Natural killer cell (primary cell): Measurements from ENCODE around the gene KCTD11. TPM values are rescaled to one million over a fixed set of nuclear protein-coding genes. Genes with fewer than 3 reads are reported as not detected.

Experiments
- ATAC-seq, 3 donors: fragments of 150-1000 bp in 2 of 3; fragments of 200-7000 bp in 1 of 3; cut with Tn5 transposase; 1 replicate in 1 of 3; 2 replicates in 2 of 3; pipeline ENCODE4 v1.10.0; 2021; ENCODE audit warnings: mild to moderate bottlenecking in 2 of 3, moderate library complexity in 2 of 3
- DNase-seq, 2 donors: peaks; one replicate each; pipeline versions ENCODE4 v3.0.0 to v3.0.0-alpha.2; 2013 to 2021; ENCODE audit warnings: mixed read lengths in 1 of 2
- H3K27ac ChIP-seq: one replicate; pipeline ENCODE4 v1.5.1; 2013; ENCODE audit warnings: mild to moderate bottlenecking, low read length
- H3K27me3 ChIP-seq: one replicate; pipeline ENCODE4 v1.6.1; 2013; ENCODE audit warnings: low read length; ENCODE audit not compliant: control insufficient read depth, insufficient read depth
- H3K36me3 ChIP-seq: one replicate; pipeline ENCODE4 v1.6.1; 2013; ENCODE audit warnings: low read length; ENCODE audit not compliant: control insufficient read depth, insufficient read depth
- H3K4me1 ChIP-seq: one replicate; pipeline ENCODE4 v1.6.1; 2013; ENCODE audit warnings: low read length; ENCODE audit not compliant: control insufficient read depth, insufficient read depth
- H3K4me3 ChIP-seq: one replicate; pipeline ENCODE4 v1.5.1; 2013; ENCODE audit warnings: low read length
- H3K9me3 ChIP-seq: one replicate; pipeline ENCODE4 v1.6.1; 2013; ENCODE audit warnings: low read length; ENCODE audit not compliant: control insufficient read depth, insufficient read depth
- H3K27ac Mint-ChIP-seq, 2 donors: one replicate each; pipeline ENCODE4 v1.8.0; 2022; ENCODE audit warnings: mild to moderate bottlenecking in 2 of 2, mixed read lengths in 2 of 2, moderate library complexity in 1 of 2
- H3K27me3 Mint-ChIP-seq, 2 donors: one replicate each; pipeline ENCODE4 v1.8.0; 2022; ENCODE audit warnings: low read depth in 2 of 2, mixed read lengths in 2 of 2
- H3K36me3 Mint-ChIP-seq: one replicate; pipeline ENCODE4 v1.8.0; 2022; ENCODE audit warnings: mixed read lengths
- H3K4me1 Mint-ChIP-seq, 2 donors: one replicate each; pipeline ENCODE4 v1.8.0; 2022; ENCODE audit warnings: mixed read lengths in 2 of 2
- H3K4me3 Mint-ChIP-seq: one replicate; pipeline ENCODE4 v1.8.0; 2022; ENCODE audit warnings: mild to moderate bottlenecking, moderate library complexity, mixed read lengths
- H3K9me3 Mint-ChIP-seq, 2 donors: one replicate each; pipeline ENCODE4 v1.8.0; 2022; ENCODE audit warnings: mixed read lengths in 2 of 2
- CTCF ChIP-seq: fragments of 200-600 bp; IDR thresholded peaks from one replicate; pipeline ENCODE4 v1.8.0; 2022; ENCODE audit warnings: antibody characterized with exemption
- WGBS: methylation state at CpG from one replicate; pipeline ENCODE4 v1.1.7; 2013; ENCODE audit warnings: missing lambda C conversion rate; ENCODE audit not compliant: insufficient coverage; 5-methylcytosine and 5-hydroxymethylcytosine counted together
- intact Hi-C: fragments of 100-400 bp; cut with micrococcal nuclease; formaldehyde crosslinking; loops from one replicate; pipeline ENCODE4 v1.14.2; 2022
- total RNA-seq, 4 donors: library from RNA; stranded (reverse); fragments of 120-200 nt in 1 of 4; gene quantifications; one replicate each; pipeline versions ENCODE4 v1.2.3 to v1.2.4, GENCODE V29; 2013 to 2022

KCTD11 gene
- total RNA-seq, 3 donors from 2014 or later (not counting 1 experiment from before 2014, with no cell fraction given) = 5.6 to 9.7 (median 8.3) TPM

- H3K4me3 Mint-ChIP-seq = peak overlapping the region; percentile 77
- ATAC-seq (peak; percentile 91 to 97 (median 96)), DNase-seq (peak; percentile 59 to 92)
- peaks cover 28 to 35% of the 10 kb centered on the region in 2 donors for H3K27me3 Mint-ChIP-seq
- H3K9me3 Mint-ChIP-seq = no peaks in the 10 kb centered on the region
- Histone ChIP-seq H3K9me3 (no peaks in the 10 kb centered on the region), H3K36me3 (peaks cover 8% of the 10 kb centered on the region), H3K4me3 (peak overlapping the region; percentile 56), H3K4me1 (peaks cover 22% of the 10 kb centered on the region), H3K27ac (peak overlapping the region; percentile 45), H3K27me3 (peaks cover 27% of the 10 kb centered on the region)
- peaks cover 0 to 11% of the 10 kb centered on the region in 2 donors for H3K4me1 Mint-ChIP-seq
- WGBS = 10% methylated on average over 65 of the region's 65 CpGs
- TF ChIP-seq CTCF = no peak
- peaks cover 9% of the 10 kb centered on the region for H3K36me3 Mint-ChIP-seq
- peak overlapping the region in 1 of 2 donors; percentile 60 for H3K27ac Mint-ChIP-seq
- intact Hi-C loops = no loop called here
These were observed 32.0 kb downstream of the KCTD11 start for GRCh38 chr17:7383742-7384488.

- intact Hi-C loops = no loop called here
- no peak for DNase-seq
- no peak for ATAC-seq
These were observed 32.6 kb downstream of the KCTD11 start for GRCh38 chr17:7384489-7385081.

GRCh38 chr17:7388856-7389255 is 36.9 kb downstream of the KCTD11 start:
- no peak overlapping the region for H3K4me3 ChIP-seq
- Mint-ChIP-seq H3K4me1 (peaks cover 4 to 11% of the 10 kb centered on the region in 2 donors), H3K27ac (no peak overlapping the region), H3K27me3 (no peaks in the 10 kb centered on the region), H3K9me3 (no peaks in the 10 kb centered on the region), H3K4me3 (no peak overlapping the region), H3K36me3 (no peaks in the 10 kb centered on the region)
- no peak overlapping the region for H3K27ac ChIP-seq
- ATAC-seq = no peak
- no peak for TF ChIP-seq CTCF
- peaks cover 45% of the 10 kb centered on the region for H3K36me3 ChIP-seq
- peaks cover 16% of the 10 kb centered on the region for H3K4me1 ChIP-seq
- no peak for DNase-seq
- H3K27me3 ChIP-seq = no peaks in the 10 kb centered on the region
- H3K9me3 ChIP-seq = no peaks in the 10 kb centered on the region
- intact Hi-C loops = no loop called here
- 96% methylated on average over 10 of the region's 10 CpGs for WGBS

More at GRCh38 chr17:7384489-7385081, 32.6 kb downstream of the KCTD11 start:
- H3K36me3 Mint-ChIP-seq = peaks cover 2% of the 10 kb centered on the region
- no peaks in the 10 kb centered on the region for H3K9me3 Mint-ChIP-seq
- peaks cover 21 to 28% of the 10 kb centered on the region in 2 donors for H3K27me3 Mint-ChIP-seq
- H3K4me1 Mint-ChIP-seq = peaks cover 0 to 11% of the 10 kb centered on the region in 2 donors
- peak overlapping the region; percentile 56 for H3K4me3 ChIP-seq
- peaks cover 25% of the 10 kb centered on the region for H3K27me3 ChIP-seq
- TF ChIP-seq CTCF = no peak
- peaks cover 15% of the 10 kb centered on the region for H3K36me3 ChIP-seq
- H3K4me1 ChIP-seq = peaks cover 22% of the 10 kb centered on the region
- H3K9me3 ChIP-seq = no peaks in the 10 kb centered on the region
- peak overlapping the region; percentile 45 for H3K27ac ChIP-seq
- H3K27ac Mint-ChIP-seq = peak overlapping the region in 1 of 2 donors; percentile 60
- H3K4me3 Mint-ChIP-seq = peak overlapping the region; percentile 77
- 51% methylated on average over 23 of the region's 23 CpGs for WGBS
